ENCODE data around the gene FKBP8. TPM values are rescaled to one million over a fixed set of nuclear protein-coding genes. Genes with fewer than 3 reads are reported as not detected.
A peak's percentile ranks its signal among the peaks of the same experiment; 100 is the strongest.

The FKBP8 gene
- total and polyA plus RNA-seq, 4 donors: 59.1 to 225 (median 101) TPM

DNA sequence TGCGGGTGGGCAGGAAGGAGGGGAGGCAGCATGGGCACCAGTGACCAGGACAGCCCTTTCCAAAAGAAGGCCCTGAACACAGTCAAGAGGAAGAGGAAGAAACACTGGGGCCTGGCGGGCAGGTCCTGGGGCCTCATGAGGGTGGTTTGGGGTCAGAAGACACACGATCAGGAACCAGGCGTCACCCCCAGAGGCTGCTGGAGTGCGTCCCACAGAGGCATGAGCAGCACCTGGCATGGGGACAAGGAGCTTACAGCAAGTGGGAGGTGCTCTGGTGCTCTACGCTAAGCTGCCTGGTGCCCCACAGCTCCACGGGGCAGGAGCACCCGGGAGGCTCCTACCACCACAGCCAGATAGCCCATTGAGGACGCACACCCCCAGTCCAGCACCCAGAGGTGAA is 41.5 kb downstream of the FKBP8 start:
- Histone ChIP-seq H3K4me3 (ENCODE audit: low read depth in 1 of 3, low read length in 3 of 3) (no peak overlapping the region), H3K27me3 (ENCODE audit: control insufficient read depth in 4 of 4, insufficient read depth in 4 of 4, low read length in 3 of 4) (no peaks in the 10 kb centered on the region), H3K9me3 (ENCODE audit: control insufficient read depth in 4 of 4, low read length in 3 of 4) (no peaks in the 10 kb centered on the region), H3K36me3 (ENCODE audit: control insufficient read depth in 4 of 4, insufficient read depth in 3 of 4, low read depth in 1 of 4, low read length in 3 of 4) (no peaks in the 10 kb centered on the region), H3K4me1 (ENCODE audit: control insufficient read depth in 4 of 4, insufficient read depth in 4 of 4, low read length in 3 of 4) (peaks cover 54 to 82% (median 81%) of the 10 kb centered on the region in 4 donors), H3K27ac (ENCODE audit: low read depth in 1 of 2, low read length in 2 of 2) (peak overlapping the region; percentile 77 to 81), H3K9ac (ENCODE audit: low read depth in 1 of 2, low read length in 2 of 2) (peak overlapping the region in 1 of 2 donors; percentile 1)
- no peak for DNase-seq (ENCODE audit: low spot score)
- TF ChIP-seq, protein P1, sequence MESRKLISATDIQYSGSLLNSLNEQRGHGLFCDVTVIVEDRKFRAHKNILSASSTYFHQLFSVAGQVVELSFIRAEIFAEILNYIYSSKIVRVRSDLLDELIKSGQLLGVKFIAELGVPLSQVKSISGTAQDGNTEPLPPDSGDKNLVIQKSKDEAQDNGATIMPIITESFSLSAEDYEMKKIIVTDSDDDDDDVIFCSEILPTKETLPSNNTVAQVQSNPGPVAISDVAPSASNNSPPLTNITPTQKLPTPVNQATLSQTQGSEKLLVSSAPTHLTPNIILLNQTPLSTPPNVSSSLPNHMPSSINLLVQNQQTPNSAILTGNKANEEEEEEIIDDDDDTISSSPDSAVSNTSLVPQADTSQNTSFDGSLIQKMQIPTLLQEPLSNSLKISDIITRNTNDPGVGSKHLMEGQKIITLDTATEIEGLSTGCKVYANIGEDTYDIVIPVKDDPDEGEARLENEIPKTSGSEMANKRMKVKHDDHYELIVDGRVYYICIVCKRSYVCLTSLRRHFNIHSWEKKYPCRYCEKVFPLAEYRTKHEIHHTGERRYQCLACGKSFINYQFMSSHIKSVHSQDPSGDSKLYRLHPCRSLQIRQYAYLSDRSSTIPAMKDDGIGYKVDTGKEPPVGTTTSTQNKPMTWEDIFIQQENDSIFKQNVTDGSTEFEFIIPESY (IDR thresholded peaks at IDR 0.05): no peak
- peak in 1 of 2 donors; percentile 21 for TF ChIP-seq RXRA (IDR thresholded peaks at IDR 0.05)
- 48% methylated on average over 9 of the region's 9 CpGs for WGBS

DNA sequence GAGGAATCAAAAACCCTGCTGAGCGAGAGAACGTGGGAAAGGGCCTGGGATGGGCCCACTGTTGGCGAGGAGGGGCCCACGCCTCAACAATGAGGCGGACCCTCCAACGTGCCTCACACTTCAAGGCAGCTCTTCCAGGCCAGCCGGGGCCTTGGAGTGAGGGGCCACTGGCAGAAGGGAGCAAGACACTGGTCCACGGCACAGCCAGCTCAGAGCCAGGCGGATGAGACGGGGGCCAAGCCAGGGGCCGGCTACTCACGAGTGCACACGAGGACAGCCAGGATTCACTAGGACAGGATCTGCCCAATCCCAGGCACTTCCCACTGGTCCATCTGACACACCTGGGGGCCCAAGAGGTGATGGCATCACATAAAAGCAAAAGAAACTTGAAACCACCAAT is 42.0 kb downstream of the FKBP8 start:
- TF ChIP-seq, protein P2, sequence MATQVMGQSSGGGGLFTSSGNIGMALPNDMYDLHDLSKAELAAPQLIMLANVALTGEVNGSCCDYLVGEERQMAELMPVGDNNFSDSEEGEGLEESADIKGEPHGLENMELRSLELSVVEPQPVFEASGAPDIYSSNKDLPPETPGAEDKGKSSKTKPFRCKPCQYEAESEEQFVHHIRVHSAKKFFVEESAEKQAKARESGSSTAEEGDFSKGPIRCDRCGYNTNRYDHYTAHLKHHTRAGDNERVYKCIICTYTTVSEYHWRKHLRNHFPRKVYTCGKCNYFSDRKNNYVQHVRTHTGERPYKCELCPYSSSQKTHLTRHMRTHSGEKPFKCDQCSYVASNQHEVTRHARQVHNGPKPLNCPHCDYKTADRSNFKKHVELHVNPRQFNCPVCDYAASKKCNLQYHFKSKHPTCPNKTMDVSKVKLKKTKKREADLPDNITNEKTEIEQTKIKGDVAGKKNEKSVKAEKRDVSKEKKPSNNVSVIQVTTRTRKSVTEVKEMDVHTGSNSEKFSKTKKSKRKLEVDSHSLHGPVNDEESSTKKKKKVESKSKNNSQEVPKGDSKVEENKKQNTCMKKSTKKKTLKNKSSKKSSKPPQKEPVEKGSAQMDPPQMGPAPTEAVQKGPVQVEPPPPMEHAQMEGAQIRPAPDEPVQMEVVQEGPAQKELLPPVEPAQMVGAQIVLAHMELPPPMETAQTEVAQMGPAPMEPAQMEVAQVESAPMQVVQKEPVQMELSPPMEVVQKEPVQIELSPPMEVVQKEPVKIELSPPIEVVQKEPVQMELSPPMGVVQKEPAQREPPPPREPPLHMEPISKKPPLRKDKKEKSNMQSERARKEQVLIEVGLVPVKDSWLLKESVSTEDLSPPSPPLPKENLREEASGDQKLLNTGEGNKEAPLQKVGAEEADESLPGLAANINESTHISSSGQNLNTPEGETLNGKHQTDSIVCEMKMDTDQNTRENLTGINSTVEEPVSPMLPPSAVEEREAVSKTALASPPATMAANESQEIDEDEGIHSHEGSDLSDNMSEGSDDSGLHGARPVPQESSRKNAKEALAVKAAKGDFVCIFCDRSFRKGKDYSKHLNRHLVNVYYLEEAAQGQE (IDR thresholded peaks at IDR 0.05): no peak
- no peak for TF ChIP-seq TAF1 (conservative IDR thresholded peaks at IDR 0.05)
- TF ChIP-seq NR2F2 (IDR thresholded peaks at IDR 0.05): no peak
- no peak for TF ChIP-seq FOXA2 (IDR thresholded peaks at IDR 0.05)
- no peak for TF ChIP-seq HNF4A (conservative IDR thresholded peaks at IDR 0.05)
- TF ChIP-seq, protein P3, sequence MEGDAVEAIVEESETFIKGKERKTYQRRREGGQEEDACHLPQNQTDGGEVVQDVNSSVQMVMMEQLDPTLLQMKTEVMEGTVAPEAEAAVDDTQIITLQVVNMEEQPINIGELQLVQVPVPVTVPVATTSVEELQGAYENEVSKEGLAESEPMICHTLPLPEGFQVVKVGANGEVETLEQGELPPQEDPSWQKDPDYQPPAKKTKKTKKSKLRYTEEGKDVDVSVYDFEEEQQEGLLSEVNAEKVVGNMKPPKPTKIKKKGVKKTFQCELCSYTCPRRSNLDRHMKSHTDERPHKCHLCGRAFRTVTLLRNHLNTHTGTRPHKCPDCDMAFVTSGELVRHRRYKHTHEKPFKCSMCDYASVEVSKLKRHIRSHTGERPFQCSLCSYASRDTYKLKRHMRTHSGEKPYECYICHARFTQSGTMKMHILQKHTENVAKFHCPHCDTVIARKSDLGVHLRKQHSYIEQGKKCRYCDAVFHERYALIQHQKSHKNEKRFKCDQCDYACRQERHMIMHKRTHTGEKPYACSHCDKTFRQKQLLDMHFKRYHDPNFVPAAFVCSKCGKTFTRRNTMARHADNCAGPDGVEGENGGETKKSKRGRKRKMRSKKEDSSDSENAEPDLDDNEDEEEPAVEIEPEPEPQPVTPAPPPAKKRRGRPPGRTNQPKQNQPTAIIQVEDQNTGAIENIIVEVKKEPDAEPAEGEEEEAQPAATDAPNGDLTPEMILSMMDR (IDR thresholded peaks at IDR 0.05; ENCODE audit: low read depth, low read length, missing input control): no peak
- no peak for TF ChIP-seq EGR1 (IDR thresholded peaks at IDR 0.05; ENCODE audit: low read depth in 2 of 2)
- TF ChIP-seq, protein P4, sequence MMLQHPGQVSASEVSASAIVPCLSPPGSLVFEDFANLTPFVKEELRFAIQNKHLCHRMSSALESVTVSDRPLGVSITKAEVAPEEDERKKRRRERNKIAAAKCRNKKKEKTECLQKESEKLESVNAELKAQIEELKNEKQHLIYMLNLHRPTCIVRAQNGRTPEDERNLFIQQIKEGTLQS (IDR thresholded peaks at IDR 0.05): no peak
- no peak for TF ChIP-seq SP1 (IDR thresholded peaks at IDR 0.05)
- no peak for TF ChIP-seq RXRA (IDR thresholded peaks at IDR 0.05)
- TF ChIP-seq, protein P5, sequence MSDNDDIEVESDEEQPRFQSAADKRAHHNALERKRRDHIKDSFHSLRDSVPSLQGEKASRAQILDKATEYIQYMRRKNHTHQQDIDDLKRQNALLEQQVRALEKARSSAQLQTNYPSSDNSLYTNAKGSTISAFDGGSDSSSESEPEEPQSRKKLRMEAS (IDR thresholded peaks at IDR 0.05): no peak
- no peak for TF ChIP-seq HNF4G (IDR thresholded peaks at IDR 0.05)
- Histone ChIP-seq H3K9me3 (ENCODE audit: control insufficient read depth in 4 of 4, low read length in 3 of 4) (no peaks in the 10 kb centered on the region), H3K4me1 (ENCODE audit: control insufficient read depth in 4 of 4, insufficient read depth in 4 of 4, low read length in 3 of 4) (peaks cover 54 to 82% (median 81%) of the 10 kb centered on the region in 4 donors), H3K4me3 (ENCODE audit: low read depth in 1 of 3, low read length in 3 of 3) (no peak overlapping the region), H3K9ac (ENCODE audit: low read depth in 1 of 2, low read length in 2 of 2) (peak overlapping the region in 1 of 2 donors; percentile 1), H3K27ac (ENCODE audit: low read depth in 1 of 2, low read length in 2 of 2) (peak overlapping the region; percentile 77 to 81), H3K27me3 (ENCODE audit: control insufficient read depth in 4 of 4, insufficient read depth in 4 of 4, low read length in 3 of 4) (no peaks in the 10 kb centered on the region), H3K36me3 (ENCODE audit: control insufficient read depth in 4 of 4, insufficient read depth in 3 of 4, low read depth in 1 of 4, low read length in 3 of 4) (no peaks in the 10 kb centered on the region)
- DNase-seq (ENCODE audit: low spot score): no peak
- WGBS: 94% methylated on average over 13 of the region's 13 CpGs
